Retinal pigment epithelial cell (primary cell): ENCODE results near the gene PHYKPL.
A peak's percentile ranks its signal among the peaks of the same experiment; 100 is the strongest.

ENCODE experiments used
- DNase-seq: peaks from one replicate; pipeline ENCODE4 v3.0.0-alpha.2; 2010; ENCODE audit warnings: low read depth
- H3K4me3 ChIP-seq: 2 replicates; pipeline ENCODE4 v1.5.1; 2011; ENCODE audit warnings: mild to moderate bottlenecking, low read length, control low read depth, moderate library complexity
- TF ChIP-seq, protein P1 (sequence below): conservative IDR thresholded peaks from 2 replicates; pipeline ENCODE4 v1.5.1; 2011; ENCODE audit warnings: low read depth, low read length, control low read depth, inconsistent platforms

The PHYKPL gene

DNA sequence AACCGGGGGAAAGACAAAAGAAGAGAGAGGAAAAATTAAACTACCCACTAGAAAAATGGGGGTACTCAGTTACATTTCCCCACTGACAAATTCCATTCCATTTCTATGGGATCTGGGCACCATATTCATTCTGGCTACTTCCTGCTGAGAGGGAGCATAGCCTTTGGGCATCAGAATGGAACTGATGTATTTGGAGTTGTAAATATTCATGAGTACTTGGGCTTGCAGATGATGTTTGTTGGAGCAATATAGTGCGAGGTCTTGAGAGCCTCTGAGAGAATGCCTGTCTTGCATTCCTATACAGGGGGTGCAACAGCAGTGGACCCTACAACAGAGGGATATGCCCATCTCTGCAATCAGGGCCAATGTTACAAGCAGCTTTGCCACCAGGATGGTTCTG is 62.1 kb downstream of the PHYKPL start:
- no peak for DNase-seq
- H3K4me3 ChIP-seq = no peak overlapping the region
- TF ChIP-seq, protein P1, sequence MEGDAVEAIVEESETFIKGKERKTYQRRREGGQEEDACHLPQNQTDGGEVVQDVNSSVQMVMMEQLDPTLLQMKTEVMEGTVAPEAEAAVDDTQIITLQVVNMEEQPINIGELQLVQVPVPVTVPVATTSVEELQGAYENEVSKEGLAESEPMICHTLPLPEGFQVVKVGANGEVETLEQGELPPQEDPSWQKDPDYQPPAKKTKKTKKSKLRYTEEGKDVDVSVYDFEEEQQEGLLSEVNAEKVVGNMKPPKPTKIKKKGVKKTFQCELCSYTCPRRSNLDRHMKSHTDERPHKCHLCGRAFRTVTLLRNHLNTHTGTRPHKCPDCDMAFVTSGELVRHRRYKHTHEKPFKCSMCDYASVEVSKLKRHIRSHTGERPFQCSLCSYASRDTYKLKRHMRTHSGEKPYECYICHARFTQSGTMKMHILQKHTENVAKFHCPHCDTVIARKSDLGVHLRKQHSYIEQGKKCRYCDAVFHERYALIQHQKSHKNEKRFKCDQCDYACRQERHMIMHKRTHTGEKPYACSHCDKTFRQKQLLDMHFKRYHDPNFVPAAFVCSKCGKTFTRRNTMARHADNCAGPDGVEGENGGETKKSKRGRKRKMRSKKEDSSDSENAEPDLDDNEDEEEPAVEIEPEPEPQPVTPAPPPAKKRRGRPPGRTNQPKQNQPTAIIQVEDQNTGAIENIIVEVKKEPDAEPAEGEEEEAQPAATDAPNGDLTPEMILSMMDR = no peak

DNA sequence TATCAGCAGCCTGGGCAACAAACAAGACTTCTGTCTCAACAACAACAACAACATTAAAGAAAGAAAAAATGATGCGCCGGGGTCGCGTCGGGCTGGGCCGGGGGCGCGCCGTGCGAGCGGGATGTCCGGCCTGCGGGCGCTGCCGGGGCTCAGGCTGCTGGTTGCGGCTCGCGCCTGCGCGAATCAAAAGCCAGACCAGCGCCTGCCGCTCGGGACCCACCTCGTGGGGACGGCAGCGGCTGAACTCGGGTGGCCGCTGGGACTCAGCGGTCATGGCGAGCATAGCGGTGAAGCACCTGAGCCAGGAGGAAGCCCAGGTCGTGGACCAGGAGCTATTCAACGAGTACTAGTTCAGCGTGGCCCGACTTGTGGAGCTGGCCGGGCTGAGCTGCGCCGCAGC is 67.0 kb downstream of the PHYKPL start:
- TF ChIP-seq, protein P1 = no peak
- DNase-seq = no peak
- no peak overlapping the region for H3K4me3 ChIP-seq

DNA sequence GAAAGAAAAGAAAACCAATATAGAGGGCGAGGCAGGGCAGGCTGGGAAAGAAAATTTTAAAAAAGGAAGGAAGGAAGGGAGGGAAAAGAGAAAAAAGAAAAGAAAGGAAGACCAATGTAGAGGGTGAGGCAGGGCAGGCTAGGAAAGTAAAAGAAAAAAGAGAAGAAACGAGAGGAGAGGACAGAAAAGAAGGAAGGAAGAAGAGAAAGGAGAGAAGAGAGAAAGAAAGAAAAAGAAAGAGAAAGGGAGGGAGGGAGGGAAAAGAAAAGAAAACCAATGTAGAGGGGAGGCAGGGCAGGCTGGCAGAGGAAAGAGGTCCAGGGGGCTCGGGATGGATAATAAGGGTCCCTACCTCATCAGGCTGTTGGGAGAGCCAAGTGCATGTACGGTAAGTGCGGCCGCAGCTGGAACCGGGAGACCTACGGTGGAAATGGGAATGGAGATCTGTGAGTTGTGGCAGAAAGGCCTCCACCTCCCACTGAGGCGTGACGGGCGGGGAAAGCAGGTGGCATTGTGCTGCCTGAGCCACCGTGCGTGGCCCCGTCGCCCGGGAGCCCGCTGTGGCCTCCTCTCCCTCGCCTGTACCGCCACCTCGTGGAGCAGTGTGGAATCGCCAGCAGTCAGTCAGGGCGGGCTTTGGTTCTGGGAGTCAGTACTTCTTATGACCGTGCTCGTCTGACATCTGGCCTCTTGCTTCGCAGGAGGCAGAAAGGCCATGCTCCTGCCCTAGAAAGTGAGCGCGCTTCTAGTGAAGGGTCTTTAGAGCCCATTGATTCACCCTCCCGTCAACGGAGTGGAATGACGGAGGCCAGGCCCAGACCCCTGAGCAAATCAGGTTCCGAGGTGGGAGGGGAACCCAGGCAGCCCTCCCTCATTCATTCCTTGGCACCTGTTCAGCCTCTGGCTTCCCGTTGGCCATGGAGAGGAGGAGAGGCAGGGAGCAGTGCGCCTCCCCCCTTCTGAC is 68.5 kb downstream of the PHYKPL start:
- H3K4me3 ChIP-seq = no peak overlapping the region
- TF ChIP-seq, protein P1 = peak; percentile 99
- DNase-seq = no peak

DNA sequence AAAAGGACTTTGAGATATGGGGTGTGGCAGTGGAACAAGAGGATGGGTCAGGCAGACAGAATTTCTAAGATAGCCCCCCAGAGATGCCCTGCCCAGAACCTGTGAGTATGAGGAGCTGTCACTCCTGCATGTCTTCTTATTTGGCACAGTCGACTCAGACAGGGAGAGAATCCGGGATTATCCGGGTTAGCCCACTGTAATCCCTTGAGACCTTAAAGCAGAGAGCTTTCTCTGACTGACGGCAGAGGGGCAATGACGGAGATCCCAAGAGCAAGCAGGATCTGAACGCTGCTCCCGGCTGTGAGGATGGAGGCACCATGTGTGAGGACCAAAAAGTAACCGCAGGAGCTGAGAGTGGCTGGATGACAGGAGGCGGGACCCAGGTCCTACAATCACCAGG is 70.1 kb downstream of the PHYKPL start:
- H3K4me3 ChIP-seq = no peak overlapping the region
- TF ChIP-seq, protein P1 = no peak
- DNase-seq = no peak

DNA sequence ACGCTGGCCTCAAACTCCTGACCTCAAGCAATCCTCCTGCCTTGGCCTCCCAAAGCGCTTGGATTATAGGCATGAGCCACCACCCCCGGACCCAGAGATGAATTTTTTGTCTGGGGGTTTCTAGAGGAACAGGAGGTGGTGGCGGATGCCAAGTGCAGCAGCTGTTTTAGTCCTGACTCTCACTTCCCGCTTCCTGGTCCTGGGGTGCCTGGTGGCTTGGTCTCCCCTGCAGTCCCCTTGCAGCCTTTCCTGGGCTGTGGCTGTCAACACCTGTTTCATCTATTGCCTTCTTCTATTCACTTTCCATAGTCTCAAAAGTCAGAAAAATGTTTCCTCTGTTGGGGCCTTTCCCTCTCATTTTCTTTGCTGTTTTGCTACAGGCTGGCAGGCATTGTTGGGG is 72.4 kb downstream of the PHYKPL start:
- H3K4me3 ChIP-seq = no peak overlapping the region
- TF ChIP-seq, protein P1 = no peak
- DNase-seq = no peak
